SHP77 treated with DMSO at 0.1 percent for 48 hours (cell line): ENCODE measurements around the gene TAF4.
"Not testable (repeated sequence)": the region's sequence is repeated elsewhere in the genome, so short reads cannot be mapped to it uniquely, and the experiment has no call there.

Experiments used
- DNase-seq: peaks from one replicate; lab custom pipeline; 2025; lab: John Stamatoyannopoulos, UW

TAF4 gene

GRCh38 chr20:62073323-62073722, 7.6 kb upstream of the TAF4 start:
- DNase-seq: no peak

- DNase-seq: not testable (repeated sequence)
These were observed 6.2 kb upstream of the TAF4 start for GRCh38 chr20:62071669-62072430.

GRCh38 chr20:62069741-62070216, 4.1 kb upstream of the TAF4 start:
- no peak for DNase-seq

GRCh38 chr20:62068997-62069396, 3.3 kb upstream of the TAF4 start:
- DNase-seq: no peak

GRCh38 chr20:62067547-62068260, 2.0 kb upstream of the TAF4 start:
- DNase-seq: no peak

- no peak for DNase-seq
These were observed 1.3 kb upstream of the TAF4 start for GRCh38 chr20:62066983-62067433.

GRCh38 chr20:62066339-62066982, 780 bp upstream of the TAF4 start:
- DNase-seq: peak; percentile 49

GRCh38 chr20:62064770-62065673, 659 bp downstream of the TAF4 start:
- DNase-seq: no peak

GRCh38 chr20:62063981-62064769, 1.5 kb downstream of the TAF4 start:
- DNase-seq: no peak

GRCh38 chr20:62063315-62063980, 2.2 kb downstream of the TAF4 start:
- DNase-seq: no peak

GRCh38 chr20:62062661-62063314, 2.9 kb downstream of the TAF4 start:
- no peak for DNase-seq

GRCh38 chr20:62061851-62062423, 3.7 kb downstream of the TAF4 start:
- no peak for DNase-seq

- DNase-seq: no peak
These were observed 4.8 kb downstream of the TAF4 start for GRCh38 chr20:62060631-62061541.

- DNase-seq: no peak
These were observed 5.6 kb downstream of the TAF4 start for GRCh38 chr20:62059920-62060630.

GRCh38 chr20:62059401-62059800, 6.3 kb downstream of the TAF4 start:
- no peak for DNase-seq

- DNase-seq: no peak
These were observed 6.7 kb downstream of the TAF4 start for GRCh38 chr20:62058941-62059340.

GRCh38 chr20:62056975-62057374, 8.7 kb downstream of the TAF4 start:
- no peak for DNase-seq

GRCh38 chr20:62056377-62056776, 9.3 kb downstream of the TAF4 start:
- no peak for DNase-seq
